NCI-H2196 treated with DMSO at 0.1 percent for 48 hours (cell line): ENCODE measurements around the gene CHST11.
"Not testable (repeated sequence)": the region's sequence is repeated elsewhere in the genome, so short reads cannot be mapped to it uniquely, and the experiment has no call there.

Source experiments
- DNase-seq: peaks from one replicate; lab custom pipeline; 2025; ENCODE audit not compliant: unreplicated experiment; lab: John Stamatoyannopoulos, UW

The CHST11 gene

GRCh38 chr12:104729610-104730446 is 273.1 kb downstream of the CHST11 start:
- no peak for DNase-seq

- DNase-seq = no peak
These were observed 274.0 kb downstream of the CHST11 start for GRCh38 chr12:104730763-104731162.

DNA sequence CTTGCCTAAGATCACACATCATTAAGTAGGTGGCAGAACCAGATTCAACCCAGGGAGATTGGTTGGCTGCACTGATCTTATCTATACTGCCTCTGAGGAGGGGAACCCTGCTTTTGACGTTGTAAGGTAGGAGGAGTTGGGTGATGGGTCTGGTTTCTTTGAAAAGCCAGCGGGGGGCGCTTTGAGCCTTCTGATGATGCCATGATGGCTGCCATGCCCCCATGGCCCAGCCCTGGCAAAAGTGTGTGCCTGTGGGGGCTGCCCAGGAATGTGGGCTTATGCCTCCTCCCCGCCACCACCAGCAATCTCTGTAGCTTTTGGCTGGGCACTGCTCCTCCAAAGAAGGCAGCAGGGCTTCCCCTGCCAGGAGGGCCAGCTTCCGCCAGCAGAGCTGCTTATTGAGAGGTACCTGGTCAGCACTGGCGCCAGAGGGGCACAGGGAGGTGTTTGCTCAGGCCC is 277.0 kb downstream of the CHST11 start:
- DNase-seq = no peak

GRCh38 chr12:104734541-104735095 is 277.9 kb downstream of the CHST11 start:
- DNase-seq = no peak

DNA sequence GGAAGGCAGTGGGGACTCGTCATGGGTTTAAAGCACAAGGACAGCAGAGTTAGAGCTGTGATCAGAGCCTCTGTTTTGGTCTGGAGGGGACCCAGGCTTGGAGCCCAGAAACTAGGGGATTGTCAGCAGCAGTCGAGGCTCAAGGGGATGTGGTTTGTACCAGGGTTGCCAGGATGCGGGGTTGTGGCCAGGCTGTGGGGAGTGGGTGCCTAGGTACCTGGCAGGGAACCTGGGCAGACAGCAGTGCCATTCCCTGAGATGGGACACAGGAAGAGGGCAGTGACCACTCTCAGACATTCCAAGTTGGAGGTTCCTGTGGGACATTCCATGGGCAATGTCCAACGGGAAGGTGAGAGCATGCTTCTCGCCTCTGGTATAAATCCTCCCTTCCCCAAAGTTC is 279.1 kb downstream of the CHST11 start:
- DNase-seq = no peak

- no peak for DNase-seq
These were observed 279.6 kb downstream of the CHST11 start for GRCh38 chr12:104736307-104736706.

- DNase-seq = no peak
These were observed 280.4 kb downstream of the CHST11 start for GRCh38 chr12:104737113-104737512.

- no peak for DNase-seq
These were observed 281.1 kb downstream of the CHST11 start for GRCh38 chr12:104737791-104738301.

- DNase-seq = no peak
These were observed 281.6 kb downstream of the CHST11 start for GRCh38 chr12:104738331-104738730.

DNA sequence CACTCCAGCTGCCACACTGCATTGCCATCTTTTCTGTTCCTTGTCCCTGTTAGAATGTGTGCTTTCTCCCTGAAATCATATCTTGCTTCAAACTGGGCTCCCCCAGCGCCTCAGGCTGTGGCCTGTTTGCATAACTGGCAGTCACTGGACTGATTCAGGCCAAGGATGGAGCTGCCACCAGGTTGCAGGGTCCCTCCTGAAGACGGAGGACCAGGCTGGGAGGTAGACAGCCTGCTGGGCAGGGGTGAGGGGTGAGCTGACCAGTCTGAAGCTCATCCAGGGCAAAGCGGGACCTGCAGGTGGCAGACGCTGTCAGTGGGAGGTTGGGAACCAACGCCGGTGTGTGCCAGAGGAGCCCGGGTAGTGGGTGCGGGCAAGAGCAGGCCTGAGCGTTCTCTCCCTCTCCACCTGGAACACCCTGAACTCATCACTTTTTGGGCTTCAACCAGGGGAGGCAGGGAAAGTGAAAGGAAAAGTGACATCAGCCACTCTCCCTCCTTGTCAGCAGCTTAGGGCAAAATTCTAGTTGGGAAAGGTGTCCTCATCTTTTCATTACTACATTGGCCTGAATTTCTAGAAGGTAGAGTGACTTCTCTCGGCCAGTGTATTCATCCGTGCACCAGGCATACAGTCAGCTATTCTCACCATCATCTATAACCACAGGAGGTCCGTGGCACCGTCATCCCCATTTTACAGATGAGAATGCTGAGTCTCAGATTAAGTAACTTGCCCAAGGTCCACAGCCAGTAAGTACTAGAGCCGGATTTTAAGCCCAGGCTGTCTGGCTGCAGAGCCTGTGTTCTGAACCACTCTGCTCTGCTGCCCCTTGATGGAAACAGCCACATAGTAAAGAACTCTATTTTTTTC is 282.3 kb downstream of the CHST11 start:
- no peak for DNase-seq

GRCh38 chr12:104740668-104741067 is 283.9 kb downstream of the CHST11 start:
- no peak for DNase-seq

DNA sequence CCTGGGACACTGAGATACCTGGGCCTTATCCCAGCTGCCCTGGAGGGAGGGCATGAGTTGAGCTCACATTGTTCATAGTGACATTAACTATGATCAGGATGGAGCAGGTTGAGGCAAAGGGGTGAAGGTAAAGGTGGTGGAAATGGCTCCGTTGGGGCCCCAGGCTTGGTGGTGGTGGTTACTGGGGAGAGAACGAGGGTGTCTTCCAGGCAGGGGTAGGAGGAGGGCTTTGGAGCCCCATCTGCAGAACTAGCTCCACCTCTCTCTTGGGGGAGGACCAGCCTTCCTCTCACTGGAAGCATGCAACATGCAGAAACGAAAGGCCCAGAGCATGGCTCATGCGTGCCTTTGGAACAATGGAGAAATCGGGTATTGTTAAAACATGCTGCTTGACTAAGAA is 284.3 kb downstream of the CHST11 start:
- no peak for DNase-seq

GRCh38 chr12:104741497-104742367 is 285.0 kb downstream of the CHST11 start:
- no peak for DNase-seq

GRCh38 chr12:104742551-104743201 is 285.9 kb downstream of the CHST11 start:
- peak; percentile 77 for DNase-seq

DNA sequence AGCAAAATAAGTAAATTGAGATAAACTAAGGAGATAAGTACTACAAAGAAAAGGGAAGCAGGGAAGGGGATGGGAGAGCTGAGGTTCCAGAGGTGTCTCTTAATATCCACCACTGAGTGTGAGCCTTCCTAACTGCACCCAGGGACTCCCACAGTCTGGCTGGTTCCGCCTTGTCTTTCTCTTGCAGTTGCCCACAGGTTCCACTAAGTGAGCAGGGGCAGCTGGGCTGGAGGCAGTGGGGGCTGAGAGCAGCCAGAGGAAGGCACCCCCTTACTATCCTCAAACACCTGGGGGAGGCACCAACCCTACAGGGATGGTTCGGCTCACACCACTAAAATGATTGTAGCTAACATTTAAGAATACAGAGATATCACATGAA is 286.4 kb downstream of the CHST11 start:
- DNase-seq = no peak

GRCh38 chr12:104743753-104744548 is 287.2 kb downstream of the CHST11 start:
- DNase-seq = not testable (repeated sequence)

DNA sequence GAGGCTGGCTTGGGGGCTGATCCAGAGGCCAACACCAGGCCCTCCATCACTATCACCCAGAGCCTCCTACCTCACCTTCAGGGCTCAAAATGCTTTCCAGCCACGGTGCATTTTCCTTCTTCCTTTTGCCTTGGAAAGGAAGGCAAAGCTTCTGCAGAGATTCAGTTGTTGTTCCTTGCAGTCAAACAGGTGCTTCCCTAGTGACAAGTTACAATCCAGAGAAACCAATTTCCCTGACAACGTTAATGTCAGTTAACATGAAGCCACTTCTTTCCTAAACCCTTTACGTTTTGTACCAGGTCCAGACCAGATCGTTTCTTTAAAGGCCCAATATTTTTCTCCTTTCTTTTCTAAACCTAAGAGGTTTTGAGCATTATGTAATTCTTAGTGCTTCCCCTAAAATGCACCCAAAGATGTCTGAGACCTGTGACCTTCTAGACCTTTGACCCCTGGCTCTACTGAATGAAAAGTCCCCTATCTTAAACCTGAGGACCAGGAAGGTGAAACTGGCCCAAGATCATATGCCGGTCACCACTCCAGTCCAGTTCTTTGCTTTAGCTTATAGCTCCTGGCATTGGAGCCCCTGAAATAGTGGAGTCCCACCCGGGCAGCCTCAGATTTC is 289.8 kb downstream of the CHST11 start:
- DNase-seq = no peak

GRCh38 chr12:104747330-104747729 is 290.6 kb downstream of the CHST11 start:
- no peak for DNase-seq

GRCh38 chr12:104747955-104748354 is 291.2 kb downstream of the CHST11 start:
- no peak for DNase-seq
